Adrenal gland (tissue), 5 donors: ENCODE measurements around the gene FBXO30.

Experiments
- CTCF ChIP-seq, 6 experiments: fragments of 450-650 bp in 4 of 6; fragments of 200-600 bp in 2 of 6; sonication (generic) in 1 of 6; IDR thresholded peaks; 1 replicate in 5 of 6; 2 replicates in 1 of 6; pipeline versions ENCODE4 v1.5.1 to v1.8.0; 2016 to 2021; ENCODE audit warnings: antibody characterized with exemption in 6 of 6, mild to moderate bottlenecking in 2 of 6, moderate library complexity in 1 of 6
- POLR2A ChIP-seq, 2 donors: fragments of 450-650 bp; IDR thresholded peaks; one replicate each; pipeline ENCODE4 v1.6.1; 2017; ENCODE audit warnings: antibody characterized with exemption in 2 of 2, mild to moderate bottlenecking in 2 of 2, moderate library complexity in 1 of 2
- donor health status: DM: no; HTN: no; CAD: no.

GRCh38 chr6:145811741-145812140 lies 2.9 kb downstream of the FBXO30 start:
- TF ChIP-seq POLR2A (IDR thresholded peaks at IDR 0.05) (no peak), CTCF (IDR thresholded peaks at IDR 0.05) (no peak)
